Chondrocyte (in vitro differentiated cells): ENCODE data around the gene ZDHHC14. TPM values are rescaled to one million over a fixed set of nuclear protein-coding genes. Genes with fewer than 3 reads are reported as not detected.
A peak's percentile ranks its signal among the peaks of the same experiment; 100 is the strongest.

Source experiments
- DNase-seq: peaks from one replicate; pipeline ENCODE4 v3.0.0; 2021; ENCODE audit warnings: mixed read lengths, low spot score
- H3K27ac Mint-ChIP-seq: one replicate; pipeline ENCODE4 v1.8.0; 2021; ENCODE audit warnings: mild to moderate bottlenecking, moderate library complexity, mixed read lengths; ENCODE audit not compliant: unreplicated experiment
- H3K27me3 Mint-ChIP-seq: 2 replicates; pipeline ENCODE4 v1.8.0; 2021; ENCODE audit warnings: low read depth, mixed read lengths
- H3K36me3 Mint-ChIP-seq: 2 replicates; pipeline ENCODE4 v1.8.0; 2021; ENCODE audit warnings: low read depth, mixed read lengths
- H3K4me1 Mint-ChIP-seq: 2 replicates; pipeline ENCODE4 v1.8.0; 2021; ENCODE audit warnings: low read depth, mild to moderate bottlenecking, mixed read lengths
- H3K4me3 Mint-ChIP-seq: one replicate; pipeline ENCODE4 v1.8.0; 2021; ENCODE audit warnings: mild to moderate bottlenecking, moderate library complexity, mixed read lengths; ENCODE audit not compliant: unreplicated experiment
- H3K9me3 Mint-ChIP-seq: 2 replicates; pipeline ENCODE4 v1.8.0; 2021; ENCODE audit warnings: low read depth, mixed read lengths
- CTCF ChIP-seq: fragments of 200-600 bp; sonication (generic); IDR thresholded peaks from 2 replicates; pipeline ENCODE4 v1.5.0; 2021; ENCODE audit warnings: antibody characterized with exemption, mild to moderate bottlenecking, moderate library complexity
- total RNA-seq: library from RNA; stranded (reverse); gene quantifications from 3 replicates; pipeline ENCODE4 v1.2.1, GENCODE V29; 2021

Gene ZDHHC14
- total RNA-seq, 1 donor from 2014 or later: 8.4 TPM

- Mint-ChIP-seq H3K27ac (no peak overlapping the region), H3K36me3 (peaks cover 2% of the 10 kb centered on the region), H3K27me3 (no peaks in the 10 kb centered on the region), H3K4me3 (no peak overlapping the region), H3K4me1 (peaks cover 5% of the 10 kb centered on the region), H3K9me3 (no peaks in the 10 kb centered on the region)
- DNase-seq: no peak
- no peak for TF ChIP-seq CTCF
Measured at GRCh38 chr6:157642736-157643135, 261.7 kb downstream of the ZDHHC14 start.

DNA sequence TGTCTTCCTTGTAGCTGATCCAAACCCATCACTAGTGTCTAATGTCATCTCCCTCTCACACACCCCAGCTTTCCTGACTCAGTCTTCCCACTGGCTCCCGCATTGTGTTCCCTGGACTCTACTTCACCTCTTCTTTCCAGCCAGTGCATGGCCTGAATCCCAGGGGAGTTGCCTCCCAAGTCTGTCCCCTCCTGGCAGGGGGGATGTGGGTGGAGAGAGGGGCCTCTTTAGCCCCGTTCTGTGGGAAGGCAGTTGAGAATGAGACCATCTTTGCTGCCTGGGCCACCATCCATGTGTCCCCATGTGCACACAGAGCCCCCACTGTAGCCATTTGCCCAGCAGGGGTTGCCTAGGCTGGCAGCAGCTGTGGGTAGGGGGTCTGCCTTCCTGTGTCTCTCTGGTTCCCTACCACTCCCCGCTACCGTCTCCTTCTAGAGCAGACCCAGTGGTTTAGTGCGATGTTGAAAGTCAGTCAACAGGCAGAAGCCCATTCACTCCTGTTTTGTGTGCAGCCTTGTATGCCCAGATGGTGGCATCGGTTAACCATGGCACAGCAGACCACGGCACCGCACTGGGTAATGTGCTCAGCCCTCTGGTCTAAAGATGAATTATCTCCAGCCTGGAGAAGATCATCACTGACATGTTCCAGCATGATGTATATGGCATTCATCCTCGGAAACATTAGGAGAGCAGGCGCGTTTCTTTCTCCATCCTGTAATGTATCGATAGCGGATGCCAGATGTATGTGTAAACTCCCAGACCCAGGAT is 263.2 kb downstream of the ZDHHC14 start:
- DNase-seq: no peak
- peaks cover 5% of the 10 kb centered on the region for H3K4me1 Mint-ChIP-seq

GRCh38 chr6:157645201-157645795 is 264.3 kb downstream of the ZDHHC14 start:
- H3K36me3 Mint-ChIP-seq: peaks cover 2% of the 10 kb centered on the region
- H3K4me1 Mint-ChIP-seq: peaks cover 5% of the 10 kb centered on the region
- H3K4me3 Mint-ChIP-seq: no peak overlapping the region
- H3K9me3 Mint-ChIP-seq: no peaks in the 10 kb centered on the region
- TF ChIP-seq CTCF: no peak
- no peak for DNase-seq
- H3K27me3 Mint-ChIP-seq: no peaks in the 10 kb centered on the region
- no peak overlapping the region for H3K27ac Mint-ChIP-seq

More for the DNA sequence above, 263.2 kb downstream of the ZDHHC14 start:
- peak; percentile 67 for TF ChIP-seq CTCF
- Mint-ChIP-seq H3K27ac (no peak overlapping the region), H3K27me3 (no peaks in the 10 kb centered on the region), H3K36me3 (peaks cover 2% of the 10 kb centered on the region), H3K9me3 (no peaks in the 10 kb centered on the region), H3K4me3 (no peak overlapping the region)

DNA sequence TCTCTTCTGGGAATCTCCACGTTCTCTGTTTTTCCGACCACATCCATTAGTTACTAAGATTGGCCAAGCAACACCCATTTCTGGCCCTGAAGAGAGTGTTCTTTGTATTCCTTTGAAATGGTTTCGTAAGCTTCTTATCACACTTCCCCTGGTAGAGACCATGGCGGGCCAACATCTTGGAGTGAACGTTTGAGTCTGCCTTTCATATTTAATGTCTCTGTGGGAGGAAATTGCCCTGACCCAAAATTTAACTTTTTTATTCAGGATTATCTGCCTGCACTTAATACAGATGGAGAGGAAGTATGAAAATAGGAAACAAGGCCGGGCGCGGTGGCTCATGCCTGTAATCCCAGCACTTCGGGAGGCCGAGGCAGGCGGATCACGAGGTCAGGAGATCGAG is 265.0 kb downstream of the ZDHHC14 start:
- no peak overlapping the region for H3K27ac Mint-ChIP-seq
- peaks cover 5% of the 10 kb centered on the region for H3K4me1 Mint-ChIP-seq
- H3K9me3 Mint-ChIP-seq: no peaks in the 10 kb centered on the region
- H3K4me3 Mint-ChIP-seq: no peak overlapping the region
- no peaks in the 10 kb centered on the region for H3K27me3 Mint-ChIP-seq
- H3K36me3 Mint-ChIP-seq: peaks cover 2% of the 10 kb centered on the region
- TF ChIP-seq CTCF: no peak
- DNase-seq: no peak

DNA sequence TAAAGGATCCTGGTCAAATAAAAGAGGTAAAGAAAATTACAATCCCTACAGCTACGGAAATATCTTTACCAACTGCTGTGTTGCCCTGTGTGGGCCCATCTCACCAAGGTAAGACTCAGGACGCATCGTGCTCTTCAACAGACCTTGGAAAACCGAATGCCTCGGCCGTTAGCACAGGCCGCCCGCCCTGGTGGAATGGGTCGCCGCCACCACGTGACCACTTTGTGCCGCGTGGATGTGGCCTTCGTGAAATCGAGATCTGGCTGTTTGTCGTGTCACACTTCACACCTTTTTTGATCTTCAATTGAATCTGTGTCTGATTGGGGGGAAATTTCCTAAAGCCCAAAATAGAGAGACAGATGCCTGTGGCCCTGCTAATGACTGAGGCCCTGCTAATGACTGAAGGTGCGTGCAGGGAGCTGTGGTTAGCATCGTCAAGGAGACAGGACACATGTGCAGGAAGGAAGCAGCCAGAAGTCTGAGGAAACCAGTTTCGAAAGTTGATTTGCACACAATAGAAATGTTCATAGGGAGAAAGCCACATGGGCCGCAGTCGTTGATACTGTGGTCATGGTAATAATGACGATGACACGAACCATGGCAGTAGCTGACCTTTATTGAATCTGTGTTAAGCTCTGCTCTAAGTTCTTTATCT is 266.4 kb downstream of the ZDHHC14 start:
- Mint-ChIP-seq H3K36me3 (peaks cover 3% of the 10 kb centered on the region), H3K27ac (no peak overlapping the region), H3K4me1 (peaks cover 5% of the 10 kb centered on the region), H3K9me3 (no peaks in the 10 kb centered on the region), H3K27me3 (no peaks in the 10 kb centered on the region), H3K4me3 (no peak overlapping the region)
- no peak for DNase-seq
- TF ChIP-seq CTCF: no peak
